ENCODE data around the gene DEUP1. TPM values are rescaled to one million over a fixed set of nuclear protein-coding genes. Genes with fewer than 3 reads are reported as not detected.
A peak's percentile ranks its signal among the peaks of the same experiment; 100 is the strongest.
"Not testable (repeated sequence)": the region's sequence is repeated elsewhere in the genome, so short reads cannot be mapped to it uniquely, and the experiment has no call there.

DEUP1 gene, protein sequence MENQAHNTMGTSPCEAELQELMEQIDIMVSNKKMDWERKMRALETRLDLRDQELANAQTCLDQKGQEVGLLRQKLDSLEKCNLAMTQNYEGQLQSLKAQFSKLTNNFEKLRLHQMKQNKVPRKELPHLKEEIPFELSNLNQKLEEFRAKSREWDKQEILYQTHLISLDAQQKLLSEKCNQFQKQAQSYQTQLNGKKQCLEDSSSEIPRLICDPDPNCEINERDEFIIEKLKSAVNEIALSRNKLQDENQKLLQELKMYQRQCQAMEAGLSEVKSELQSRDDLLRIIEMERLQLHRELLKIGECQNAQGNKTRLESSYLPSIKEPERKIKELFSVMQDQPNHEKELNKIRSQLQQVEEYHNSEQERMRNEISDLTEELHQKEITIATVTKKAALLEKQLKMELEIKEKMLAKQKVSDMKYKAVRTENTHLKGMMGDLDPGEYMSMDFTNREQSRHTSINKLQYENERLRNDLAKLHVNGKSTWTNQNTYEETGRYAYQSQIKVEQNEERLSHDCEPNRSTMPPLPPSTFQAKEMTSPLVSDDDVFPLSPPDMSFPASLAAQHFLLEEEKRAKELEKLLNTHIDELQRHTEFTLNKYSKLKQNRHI
- polyA plus RNA-seq (ENCODE audit: insufficient read length): not detected

DNA sequence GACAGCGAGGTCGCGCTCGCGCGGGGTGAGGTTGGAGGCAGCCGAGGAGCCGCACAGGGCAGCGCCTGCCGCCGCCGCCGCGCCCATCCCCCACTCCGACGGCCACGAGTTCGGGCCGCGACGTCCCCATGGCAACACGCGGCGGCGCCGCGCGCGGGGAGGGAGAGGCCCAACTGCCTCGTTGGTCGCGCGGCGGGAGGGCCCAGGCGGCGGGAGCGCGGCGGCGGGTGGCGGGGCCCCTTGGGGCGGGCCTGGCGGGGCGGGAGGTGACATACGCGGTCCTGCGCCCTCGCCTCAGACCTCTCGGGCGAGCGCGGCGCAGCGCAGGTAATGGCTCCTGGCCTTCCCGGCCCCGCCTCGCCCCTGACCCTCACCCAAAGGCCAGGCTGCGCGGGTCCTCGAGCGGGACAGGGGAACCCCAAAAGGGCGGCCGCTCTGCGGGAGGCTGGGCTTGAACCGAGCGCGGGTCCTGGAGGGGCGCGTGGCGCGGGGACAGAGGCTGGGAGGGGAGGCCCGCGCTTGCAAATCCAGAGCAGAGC lies at the start of gene DEUP1:
Gene DEUP1 (plus strand): TSS at position 297 of the 539 bp plus-strand sequence. CDS start 1,518 bp downstream, outside the sequence.
- peak; percentile 34 for DNase-seq

DNA sequence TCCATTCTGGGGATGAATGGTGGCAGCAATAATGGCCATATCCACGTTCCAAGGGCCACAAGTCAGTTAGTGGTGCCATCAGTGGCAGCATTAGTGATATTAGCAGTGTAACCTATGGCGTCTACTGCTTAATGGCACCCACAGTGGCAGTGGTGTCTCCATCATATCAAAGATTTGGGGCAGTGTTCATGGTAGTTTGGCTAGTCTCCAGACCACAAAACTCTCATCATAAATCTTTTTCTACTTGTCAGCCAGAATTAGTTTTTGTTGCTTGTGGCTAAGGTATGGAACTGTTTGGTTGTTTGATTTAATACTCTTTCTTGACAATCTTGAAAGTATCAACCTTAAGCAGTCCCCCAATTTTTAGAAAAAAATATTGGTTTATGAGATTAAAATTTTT lies 45.1 kb upstream of the DEUP1 start:
- DNase-seq: no peak

DNA sequence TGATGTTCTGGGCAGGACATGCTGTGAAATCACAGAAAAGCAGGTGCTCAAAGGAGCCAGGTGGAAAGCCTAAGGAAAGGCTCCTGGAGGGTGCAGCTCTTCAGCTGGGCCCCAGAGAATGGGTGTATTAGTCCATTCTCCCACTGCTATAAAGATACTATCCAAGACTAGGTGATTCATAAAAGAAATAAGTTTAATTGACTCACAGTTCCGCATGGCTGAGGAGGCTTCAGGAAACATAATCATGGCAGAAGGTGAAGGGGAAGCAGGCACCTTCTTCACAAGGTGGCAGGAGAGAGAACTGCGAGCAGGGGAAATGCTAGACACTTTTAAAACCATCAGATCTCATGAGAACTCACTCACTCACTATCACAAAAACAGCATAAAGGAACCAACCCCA lies 43.1 kb upstream of the DEUP1 start:
- DNase-seq: no peak

DNA sequence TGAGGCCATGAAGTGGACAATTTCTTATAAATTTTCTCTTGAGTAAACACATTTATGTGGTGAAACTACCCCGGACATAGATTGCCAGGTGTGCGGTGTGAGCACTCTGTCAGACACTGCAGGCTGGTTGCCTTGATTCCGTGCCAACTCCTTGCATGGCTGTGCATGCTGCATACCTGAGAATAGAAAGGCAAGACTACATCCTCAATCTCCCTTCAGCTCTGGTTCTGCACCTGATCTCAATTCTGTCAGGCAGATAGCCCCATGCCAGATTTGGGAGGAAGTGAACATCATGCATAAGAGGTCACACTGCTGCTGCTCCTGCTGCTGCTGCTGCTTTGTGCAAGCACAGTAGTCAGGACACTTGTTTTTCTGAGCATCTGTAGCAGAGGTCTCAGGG lies 42.5 kb upstream of the DEUP1 start:
- no peak for DNase-seq

DNA sequence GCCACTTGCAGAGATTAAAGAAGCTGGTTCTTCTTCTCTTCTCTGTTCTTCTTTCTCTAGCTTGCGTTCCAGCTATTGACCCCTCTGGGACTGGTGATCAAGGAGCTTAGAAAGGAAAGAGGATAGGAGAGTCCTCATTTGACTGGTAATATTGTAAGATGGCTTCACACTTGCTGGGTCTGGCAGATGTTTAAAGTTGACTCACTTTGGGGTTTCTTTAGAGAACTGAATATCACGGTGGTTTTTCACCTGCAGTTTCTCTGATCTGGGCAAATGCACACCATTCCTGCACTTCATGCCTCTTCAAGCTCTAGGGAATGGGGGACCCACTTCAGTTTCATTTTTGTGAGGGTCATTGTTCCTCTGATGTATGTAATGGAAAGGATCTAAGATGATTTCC lies 41.8 kb upstream of the DEUP1 start:
- no peak for DNase-seq

DNA sequence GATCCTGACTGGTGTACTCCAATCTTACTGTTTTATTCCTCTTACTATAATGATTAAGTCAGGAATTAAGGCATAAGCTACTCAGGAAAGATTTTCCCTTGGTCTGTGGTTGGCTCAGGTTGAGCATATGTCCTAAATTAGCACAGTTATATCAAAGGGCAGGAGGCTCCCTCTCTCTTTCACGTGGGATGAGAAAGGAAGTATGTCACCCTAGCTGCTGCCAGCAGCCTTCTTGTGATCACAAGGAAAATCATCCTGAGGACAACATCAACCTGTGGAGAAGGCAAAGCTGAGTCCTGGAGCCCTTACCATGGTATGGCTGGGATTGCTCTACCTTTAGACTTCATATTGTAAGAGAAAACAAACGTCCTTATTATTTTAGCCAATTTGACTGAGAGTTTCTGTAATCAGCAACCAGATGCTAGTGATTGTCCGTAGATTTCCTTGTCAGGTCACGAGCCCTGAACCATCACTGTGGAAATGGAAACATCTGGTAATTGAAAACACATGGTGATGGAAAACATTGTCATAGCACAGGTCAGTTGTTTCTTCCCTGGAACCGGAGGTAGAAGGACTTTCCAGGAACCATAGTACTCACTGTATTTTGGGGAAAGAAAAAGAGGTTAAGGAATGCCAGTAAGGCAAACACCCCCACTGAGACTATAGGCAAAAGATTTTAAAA lies 40.6 kb upstream of the DEUP1 start:
- DNase-seq: peak; percentile 33

DNA sequence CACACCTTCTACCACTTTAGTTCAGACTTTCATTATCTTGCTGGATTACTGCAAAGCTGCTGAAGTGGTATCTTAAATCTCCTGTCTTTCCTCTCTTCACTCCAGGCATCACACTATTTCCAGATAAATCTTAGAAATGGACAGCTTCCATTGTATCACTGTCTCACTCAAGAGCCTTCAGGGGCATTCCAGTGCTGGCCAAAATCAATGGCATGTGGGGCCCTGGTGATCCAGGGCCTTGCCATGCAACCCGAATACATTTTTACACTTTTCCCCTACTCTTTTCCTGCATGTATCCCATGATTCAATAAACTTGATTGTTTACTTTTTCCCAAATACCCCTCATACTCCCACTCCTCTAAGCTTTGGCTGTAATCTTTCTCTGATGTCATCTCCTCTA lies 39.4 kb upstream of the DEUP1 start:
- DNase-seq: no peak

DNA sequence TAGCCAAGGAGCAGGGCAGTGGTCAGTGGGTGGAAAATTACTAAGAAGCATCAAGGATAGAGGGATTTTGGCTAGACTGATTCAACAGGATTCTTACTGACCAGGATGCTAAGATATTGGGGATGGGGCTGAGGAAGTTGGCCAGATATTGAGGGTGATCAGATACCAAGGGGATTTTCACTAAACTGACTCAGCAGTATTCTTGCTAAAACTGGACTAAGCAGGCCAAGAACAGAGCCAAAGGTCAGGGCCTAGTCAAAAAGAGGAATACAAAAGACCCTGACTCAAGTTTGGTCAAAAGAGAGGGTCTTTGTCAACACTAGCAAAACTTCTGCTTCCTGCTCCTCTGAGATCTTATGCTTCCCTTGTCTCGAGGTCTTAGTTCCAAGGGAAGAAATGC lies 38.6 kb upstream of the DEUP1 start:
- no peak for DNase-seq

DNA sequence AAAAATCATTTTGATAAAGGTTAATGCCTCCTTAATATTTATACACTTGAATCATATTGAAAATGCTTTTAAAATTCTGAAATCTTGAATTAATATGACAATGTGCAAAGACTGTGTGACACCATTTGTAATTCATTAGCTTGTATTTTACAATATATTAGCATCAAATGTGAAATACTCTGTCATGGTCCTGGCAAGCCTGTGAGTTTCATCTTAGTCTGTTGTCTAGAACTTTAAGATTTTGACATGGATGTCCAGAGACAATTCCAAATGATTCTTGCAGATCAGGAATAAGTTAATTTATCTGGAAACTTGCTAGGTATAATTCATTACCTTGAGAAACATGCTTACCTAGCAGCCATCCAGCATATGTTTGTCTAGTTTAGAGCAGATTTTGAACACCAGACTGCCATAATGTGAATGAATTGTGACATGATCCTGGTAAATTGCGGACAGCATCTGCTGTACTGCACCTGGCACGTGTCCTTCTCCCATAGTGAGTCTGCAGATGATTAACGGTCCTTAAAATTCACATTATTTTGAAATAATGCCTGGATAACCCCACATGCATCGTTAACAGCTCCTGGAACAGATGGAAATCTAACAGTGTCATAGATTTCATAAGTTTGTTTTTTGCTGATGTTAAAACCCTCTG lies 34.5 kb upstream of the DEUP1 start:
- DNase-seq: no peak

DNA sequence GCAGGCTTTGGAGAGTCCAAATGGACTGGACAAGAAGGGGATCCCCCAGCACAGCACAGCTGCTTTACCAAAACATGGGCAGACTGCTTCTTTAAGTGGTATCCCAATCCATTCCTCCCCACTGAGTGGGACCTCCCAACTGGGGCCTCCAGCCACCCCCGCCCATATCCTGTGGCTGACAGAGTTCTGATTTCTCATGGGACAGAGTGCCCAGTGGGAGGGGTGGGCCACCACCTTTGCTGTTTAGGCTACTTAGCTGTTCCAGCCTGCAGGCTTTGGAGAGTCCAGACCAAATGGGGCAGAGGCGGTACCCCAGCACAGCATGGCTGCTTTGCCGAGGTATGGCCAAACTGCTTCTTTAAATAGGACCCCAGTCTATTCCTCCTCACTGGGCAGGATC lies 26.9 kb upstream of the DEUP1 start:
- DNase-seq: no peak

DNA sequence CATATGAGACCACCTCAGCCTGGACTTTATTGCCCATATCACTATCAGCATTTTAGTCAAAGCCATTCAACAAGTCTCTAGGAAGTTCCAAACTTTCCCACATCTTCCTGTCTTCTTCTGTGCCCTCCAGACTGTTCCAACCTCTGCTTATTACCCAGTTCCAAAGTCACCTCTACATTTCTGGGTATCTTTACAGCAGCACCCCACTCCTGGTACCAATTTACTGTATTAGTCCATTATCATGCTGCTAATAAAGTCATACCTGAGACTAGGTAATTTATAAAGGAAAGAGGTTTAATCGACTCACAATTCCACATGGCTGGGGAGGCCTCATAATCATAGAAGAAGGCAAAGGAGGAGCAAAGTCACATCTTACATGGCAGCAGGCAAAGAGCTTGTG lies 16.1 kb upstream of the DEUP1 start:
- DNase-seq: not testable (repeated sequence)

DNA sequence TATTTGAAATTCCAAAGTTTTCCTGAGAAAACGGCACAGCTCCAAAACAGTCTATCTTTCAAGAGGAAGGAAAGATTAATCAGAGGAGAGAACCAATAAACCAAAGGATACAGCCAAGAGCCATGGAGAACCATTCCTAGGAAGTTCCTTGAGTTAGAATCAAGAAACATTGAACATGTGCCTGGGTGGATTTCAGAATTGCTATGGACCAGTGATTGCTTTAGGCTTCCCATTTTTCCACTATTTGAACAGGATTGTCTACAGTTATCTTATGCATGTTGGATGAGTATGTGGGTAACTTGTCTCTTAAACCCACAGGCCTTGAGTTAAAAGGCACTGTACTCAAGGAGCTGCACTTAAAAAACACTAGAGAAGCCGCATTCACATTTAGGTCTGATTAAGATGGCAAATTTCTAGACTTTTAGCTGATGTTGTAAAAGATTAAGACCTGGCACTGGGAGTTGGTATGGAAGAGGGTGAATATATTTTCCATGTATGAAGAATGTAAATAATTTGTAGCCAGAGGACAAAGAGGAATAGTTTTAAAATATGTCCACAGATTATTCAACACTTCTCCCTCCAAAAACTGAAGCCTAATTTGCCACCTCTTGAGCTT lies 11.2 kb upstream of the DEUP1 start:
- no peak for DNase-seq

DNA sequence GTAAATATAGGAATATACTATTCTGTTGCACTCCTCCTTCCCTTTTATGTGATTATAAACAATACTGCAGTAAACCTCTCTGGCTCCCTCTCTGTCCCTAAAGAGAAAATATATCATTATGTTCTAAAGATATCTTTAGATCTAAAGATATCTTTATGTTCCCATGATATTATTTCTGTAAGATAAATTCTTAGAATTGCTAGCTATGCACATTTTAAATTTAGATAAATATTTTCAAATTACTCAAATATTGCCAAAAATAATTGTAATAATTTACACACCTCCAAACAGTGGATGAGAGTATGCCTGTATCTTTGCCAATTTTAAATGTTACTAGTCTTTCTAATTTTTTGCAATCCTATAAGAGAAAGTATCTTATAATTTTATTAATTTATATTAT lies 10.3 kb upstream of the DEUP1 start:
- no peak for DNase-seq

DNA sequence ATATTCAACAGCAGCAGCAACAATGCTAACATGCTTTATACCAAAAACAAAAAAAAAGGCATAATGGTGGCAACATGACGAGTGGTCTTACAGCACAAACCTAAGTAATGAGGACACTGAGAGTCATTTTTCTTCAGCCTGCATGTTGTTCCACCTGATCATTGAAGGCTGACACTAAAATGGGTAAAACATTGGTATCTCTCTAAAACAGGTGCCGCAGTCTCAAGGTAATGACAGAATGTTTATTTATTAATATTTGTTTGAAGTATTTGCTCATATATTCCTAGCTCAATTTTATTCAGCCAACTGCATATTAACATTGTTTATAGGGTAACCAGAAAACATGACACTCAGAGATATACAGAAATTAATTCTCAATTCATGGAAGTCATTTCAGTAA lies 8.3 kb upstream of the DEUP1 start:
- DNase-seq: no peak

DNA sequence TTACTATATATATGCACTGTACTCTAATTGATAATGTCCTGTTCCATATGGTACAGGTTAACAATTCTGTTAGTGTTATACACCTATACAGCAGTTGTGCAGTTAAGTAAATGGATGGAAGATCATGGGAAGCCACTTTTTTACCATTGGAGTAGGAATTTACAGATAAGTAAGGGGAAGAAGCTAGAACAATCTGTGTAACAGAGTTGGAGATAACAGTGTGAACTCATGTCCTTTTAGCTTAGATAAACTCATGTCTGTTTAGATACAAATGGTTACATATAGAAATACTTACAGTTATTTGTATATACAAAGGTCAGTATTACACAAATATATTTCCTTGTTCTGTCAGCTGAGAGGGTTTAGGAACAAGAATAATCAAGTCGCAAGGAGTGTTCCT lies 6.8 kb upstream of the DEUP1 start:
- no peak for DNase-seq

DNA sequence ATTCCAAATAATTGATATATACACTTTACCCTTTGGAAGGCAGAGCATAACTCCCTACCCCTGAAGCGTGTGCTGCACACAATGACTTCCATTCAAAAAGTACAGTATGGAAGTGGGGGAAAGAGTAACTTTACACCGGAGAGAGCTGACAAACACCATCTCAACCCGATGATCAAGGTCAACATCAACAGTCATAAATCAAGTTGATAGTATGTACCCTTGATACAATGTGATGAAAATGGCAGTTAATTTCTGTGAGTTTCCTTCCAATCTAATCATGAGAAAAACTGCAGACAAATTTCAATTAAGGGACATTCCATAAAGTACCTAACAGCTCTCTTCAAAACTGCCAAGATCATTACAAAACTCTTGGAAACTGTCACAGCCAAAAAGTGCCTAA lies 6.0 kb upstream of the DEUP1 start:
- DNase-seq: no peak

DNA sequence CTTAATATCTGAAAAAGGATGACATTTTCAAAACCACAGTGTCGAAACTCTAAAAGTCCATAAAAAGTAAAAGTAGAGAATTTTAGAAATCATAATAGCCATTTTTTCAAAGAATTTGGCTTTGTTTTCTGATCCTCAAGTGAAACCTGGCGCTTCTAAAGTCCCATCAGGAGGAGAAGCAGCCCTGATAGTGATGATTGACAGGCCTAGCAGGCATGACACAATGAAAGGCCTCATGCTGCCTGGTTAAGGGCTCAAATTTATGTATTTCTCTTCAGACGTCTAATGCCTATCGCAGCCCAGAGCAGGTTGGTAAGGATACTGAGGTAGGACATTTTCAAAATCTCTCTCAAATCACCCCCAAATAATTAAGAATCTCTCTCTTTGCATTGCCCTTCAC lies 3.9 kb upstream of the DEUP1 start:
- no peak for DNase-seq

DNA sequence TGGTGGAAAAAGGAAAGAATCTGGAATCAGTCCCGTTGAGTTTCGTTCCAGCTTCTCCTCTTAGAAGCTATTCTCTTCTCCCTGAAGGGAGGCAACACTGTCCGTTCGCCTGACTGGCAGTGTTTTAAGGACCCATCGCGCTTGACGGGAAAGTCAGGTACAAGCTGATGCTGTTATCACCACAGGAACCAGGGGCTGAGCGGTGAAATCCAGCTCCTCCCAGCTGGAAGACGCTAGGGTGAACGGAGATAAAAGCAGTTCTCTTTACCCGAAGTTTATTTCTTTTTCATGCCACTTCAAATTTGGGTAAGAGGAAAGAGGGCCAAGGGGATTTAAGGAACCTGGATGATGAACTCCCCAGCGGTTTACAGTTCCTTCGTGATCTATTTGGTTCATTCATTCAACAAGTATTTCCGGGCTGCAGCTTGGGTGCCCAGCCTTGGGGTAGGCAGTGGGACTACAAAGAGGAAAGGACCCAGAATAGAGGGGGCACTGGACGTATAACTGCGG lies 551 bp upstream of the DEUP1 start:
- DNase-seq: no peak

DNA sequence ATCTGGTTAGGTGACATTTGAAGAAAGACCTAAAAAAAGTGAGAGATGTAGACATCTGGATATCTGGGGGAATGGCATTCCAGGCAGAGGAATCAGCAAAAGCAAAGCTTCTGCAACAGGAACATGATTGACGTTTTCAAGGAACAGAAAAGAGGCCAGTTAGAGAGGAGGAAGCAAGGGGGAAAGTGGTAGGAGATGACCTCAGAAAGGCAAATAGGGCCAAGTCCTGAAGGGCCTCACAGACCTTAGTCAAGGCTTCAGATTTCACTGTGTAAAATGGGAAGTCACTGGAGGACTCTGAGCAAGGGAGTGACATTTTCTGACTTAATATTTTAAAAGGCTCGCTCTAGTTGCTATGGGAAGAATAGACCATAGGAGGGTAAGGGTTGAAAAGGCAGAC lies 9.7 kb downstream of the DEUP1 start:
- DNase-seq: no peak

DNA sequence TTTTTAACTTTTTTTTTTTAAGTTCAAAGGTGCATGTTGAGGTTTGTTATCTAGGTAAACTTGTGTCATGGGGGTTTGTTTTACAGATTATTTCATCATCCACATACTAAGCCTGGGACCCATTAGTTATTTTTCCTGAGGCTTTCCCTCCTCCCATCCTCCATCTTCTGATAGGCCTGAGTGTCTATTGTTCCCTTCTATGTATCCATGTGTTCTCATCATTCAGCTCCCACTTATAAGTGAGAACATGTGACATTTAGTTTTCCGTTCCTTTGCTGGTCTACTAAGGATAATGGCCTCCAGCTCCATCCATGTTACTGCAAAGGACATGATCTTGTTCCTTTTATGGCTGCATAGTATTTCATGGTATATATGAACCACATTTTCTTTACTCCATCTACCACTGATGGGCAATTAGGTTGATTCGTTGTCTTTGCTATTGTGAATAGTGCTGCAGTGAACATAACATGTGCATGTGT lies 14.4 kb downstream of the DEUP1 start:
- no peak for DNase-seq

DNA sequence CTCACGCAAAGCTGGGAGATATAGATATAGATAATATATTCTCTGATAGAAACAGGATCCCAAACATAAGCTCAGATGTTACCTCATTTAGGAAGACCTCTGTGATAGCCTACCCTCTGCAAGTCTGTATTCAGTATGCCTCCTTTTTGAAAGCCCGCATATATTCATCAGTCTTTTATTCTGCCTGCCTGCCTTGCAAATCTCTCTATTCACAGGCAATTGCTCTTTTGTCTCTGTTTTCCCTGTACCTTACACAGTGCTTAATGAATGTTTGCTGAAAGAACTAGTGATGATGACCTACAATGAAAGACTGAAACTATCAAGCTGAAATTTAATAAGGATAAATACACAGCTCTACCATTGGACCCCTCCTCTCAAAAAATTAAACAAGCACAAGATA lies 18.4 kb downstream of the DEUP1 start:
- no peak for DNase-seq

DNA sequence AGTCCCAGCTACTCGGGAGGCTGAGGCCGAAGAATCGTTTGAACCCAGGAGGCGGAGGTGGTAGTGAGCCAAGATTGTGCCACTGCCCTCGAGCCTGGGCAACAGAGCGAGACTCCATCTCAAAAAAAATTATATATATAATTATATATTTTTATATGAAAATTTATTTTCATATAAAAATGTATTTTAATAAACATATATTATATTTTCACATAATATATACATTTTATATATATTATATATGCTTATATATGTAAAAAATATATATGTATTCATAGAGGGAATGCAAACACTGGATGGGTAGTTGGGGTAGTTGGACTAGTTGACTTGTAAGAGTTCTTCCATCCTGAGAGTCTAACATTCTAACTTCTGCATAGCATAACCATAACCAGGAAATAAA lies 20.3 kb downstream of the DEUP1 start:
- no peak for DNase-seq
